GM19395 (cell line): ENCODE data around the gene SPATA17.

ENCODE experiments used
- ATAC-seq: cut with Tn5 transposase; IDR thresholded peaks from one replicate; pipeline ENCODE4 v1.9.1; 2021; ENCODE audit warnings: mild to moderate bottlenecking, moderate library complexity; ENCODE audit not compliant: unreplicated experiment

Gene SPATA17

GRCh38 chr1:217846733-217847132 is 215.6 kb downstream of the SPATA17 start:
- no peak for ATAC-seq

- no peak for ATAC-seq
Observed at GRCh38 chr1:217847643-217848042, 216.5 kb downstream of the SPATA17 start.

- ATAC-seq: no peak
Observed at GRCh38 chr1:217856342-217857034, 225.3 kb downstream of the SPATA17 start.

GRCh38 chr1:217857061-217857460 is 225.9 kb downstream of the SPATA17 start:
- ATAC-seq: no peak

- ATAC-seq: no peak
Observed at GRCh38 chr1:217861658-217862057, 230.5 kb downstream of the SPATA17 start.

- ATAC-seq: no peak
Observed at GRCh38 chr1:217867446-217867995, 236.4 kb downstream of the SPATA17 start.

GRCh38 chr1:217871955-217872354 is 240.8 kb downstream of the SPATA17 start:
- ATAC-seq: no peak

- no peak for ATAC-seq
Observed at GRCh38 chr1:217875229-217875628, 244.1 kb downstream of the SPATA17 start.

GRCh38 chr1:217876401-217876800 is 245.3 kb downstream of the SPATA17 start:
- no peak for ATAC-seq

- ATAC-seq: no peak
Observed at GRCh38 chr1:217876896-217877295, 245.8 kb downstream of the SPATA17 start.

- ATAC-seq: no peak
Observed at GRCh38 chr1:217881131-217881543, 250.0 kb downstream of the SPATA17 start.

GRCh38 chr1:217881607-217882332 is 250.6 kb downstream of the SPATA17 start:
- ATAC-seq: no peak

- no peak for ATAC-seq
Observed at GRCh38 chr1:217885181-217885580, 254.0 kb downstream of the SPATA17 start.

GRCh38 chr1:217888328-217888727 is 257.2 kb downstream of the SPATA17 start:
- no peak for ATAC-seq

- no peak for ATAC-seq
Observed at GRCh38 chr1:217889401-217889800, 258.3 kb downstream of the SPATA17 start.

- no peak for ATAC-seq
Observed at GRCh38 chr1:217891966-217892365, 260.8 kb downstream of the SPATA17 start.

- no peak for ATAC-seq
Observed at GRCh38 chr1:217892750-217893149, 261.6 kb downstream of the SPATA17 start.

- no peak for ATAC-seq
Observed at GRCh38 chr1:217895841-217896240, 264.7 kb downstream of the SPATA17 start.

GRCh38 chr1:217896490-217896889 is 265.3 kb downstream of the SPATA17 start:
- ATAC-seq: no peak

GRCh38 chr1:217897100-217897499 is 266.0 kb downstream of the SPATA17 start:
- no peak for ATAC-seq

GRCh38 chr1:217899614-217900013 is 268.5 kb downstream of the SPATA17 start:
- ATAC-seq: no peak

GRCh38 chr1:217907504-217907903 is 276.4 kb downstream of the SPATA17 start:
- ATAC-seq: no peak
